NB4 (cell line): ENCODE measurements around the gene OGDHL.
"Not testable (repeated sequence)": the region's sequence is repeated elsewhere in the genome, so short reads cannot be mapped to it uniquely, and the experiment has no call there.

ENCODE experiments used
- DNase-seq: peaks from one replicate; pipeline ENCODE4 v3.0.0; 2010; ENCODE audit warnings: low read depth
- H3K4me3 ChIP-seq: one replicate; pipeline ENCODE4 v1.5.1; 2011; ENCODE audit warnings: mild to moderate bottlenecking, low read depth, low read length, moderate library complexity
- CTCF ChIP-seq: IDR thresholded peaks from one replicate; pipeline ENCODE4 v1.5.1; 2012; ENCODE audit warnings: low read depth, low read length
- MAX ChIP-seq: IDR thresholded peaks from 2 replicates; pipeline ENCODE4 v1.6.1; 2011; ENCODE audit warnings: low read depth, low read length
- MYC ChIP-seq: IDR thresholded peaks from 2 replicates; pipeline ENCODE4 v1.6.1; 2011; ENCODE audit warnings: low read depth, low read length
- POLR2A ChIP-seq: IDR thresholded peaks from 2 replicates; pipeline ENCODE4 v1.6.1; 2011; ENCODE audit warnings: mild to moderate bottlenecking; ENCODE audit not compliant: insufficient read length; ENCODE audit errors: extremely low read depth

Gene OGDHL

GRCh38 chr10:49756031-49756430 lies 6.1 kb downstream of the OGDHL start:
- TF ChIP-seq MAX (no peak), POLR2A (no peak), MYC (no peak), CTCF (no peak)
- H3K4me3 ChIP-seq = no peak overlapping the region
- DNase-seq = no peak

- not testable (repeated sequence) for H3K4me3 ChIP-seq, DNase-seq
These were observed 7.2 kb downstream of the OGDHL start for GRCh38 chr10:49754951-49755350.

GRCh38 chr10:49752584-49752983 lies 9.5 kb downstream of the OGDHL start:
- TF ChIP-seq MAX (no peak), MYC (no peak), POLR2A (no peak), CTCF (no peak)
- H3K4me3 ChIP-seq = no peak overlapping the region
- DNase-seq = no peak

- no peak overlapping the region for H3K4me3 ChIP-seq
- no peak for DNase-seq
- TF ChIP-seq MYC (no peak), POLR2A (no peak), MAX (no peak), CTCF (no peak)
These were observed 10.2 kb downstream of the OGDHL start for GRCh38 chr10:49751636-49752510.

GRCh38 chr10:49751216-49751615 lies 10.9 kb downstream of the OGDHL start:
- DNase-seq = no peak
- no peak for TF ChIP-seq MYC
- no peak for TF ChIP-seq POLR2A
- no peak for TF ChIP-seq CTCF
- no peak for TF ChIP-seq MAX
- H3K4me3 ChIP-seq = no peak overlapping the region

- H3K4me3 ChIP-seq = no peak overlapping the region
- DNase-seq = no peak
- TF ChIP-seq POLR2A (no peak), CTCF (no peak), MAX (no peak), MYC (no peak)
These were observed 11.6 kb downstream of the OGDHL start for GRCh38 chr10:49750546-49750945.
